ENCODE measurements around the gene SLC6A18. TPM values are rescaled to one million over a fixed set of nuclear protein-coding genes. Genes with fewer than 3 reads are reported as not detected.

SLC6A18 gene
- polyA plus RNA-seq, 1 donor (not counting 4 experiments of a cell fraction or from before 2014, with no cell fraction given): not detected

GRCh38 chr5:1295650-1296037 is 70.5 kb downstream of the SLC6A18 start:
- H3K27me3 ChIP-seq (ENCODE audit: control insufficient read depth, extremely low read depth, insufficient read depth, low read length): peaks cover 32% of the 10 kb centered on the region
- dilution Hi-C loops (cut with MboI; ENCODE audit: extremely low pct_ligation_motif_present, low sequenced_read_pairs): no loop called here
- no peak overlapping the region for H2AFZ ChIP-seq (ENCODE audit: control insufficient read depth, low read length)
- H3K9me3 ChIP-seq (ENCODE audit: control insufficient read depth, low read depth, low read length): peaks cover 3% of the 10 kb centered on the region
- H3K36me3 ChIP-seq (ENCODE audit: control insufficient read depth in 2 of 2, extremely low read depth in 1 of 2, insufficient read depth in 2 of 2, low read length in 2 of 2): no peaks in the 10 kb centered on the region
- no peak for DNase-seq (ENCODE audit: low read depth, low spot score)
- H3K27ac ChIP-seq (ENCODE audit: control insufficient read depth, insufficient read depth, low read length): no peak overlapping the region
- FAIRE-seq: no peak
- H3K4me3 ChIP-seq (ENCODE audit: control insufficient read depth in 2 of 3, extremely low read depth in 1 of 3, insufficient read depth in 2 of 3, low read depth in 1 of 3, low read length in 3 of 3): no peak overlapping the region
- no peak overlapping the region for H3K9ac ChIP-seq (ENCODE audit: control insufficient read depth, extremely low read depth, insufficient read depth, low read length)
- no peak overlapping the region for H3K4me2 ChIP-seq (ENCODE audit: control insufficient read depth, extremely low read depth, insufficient read depth, low read depth, low read length)
- H4K20me1 ChIP-seq (ENCODE audit: control insufficient read depth, extremely low read depth, insufficient read depth, low read length): no peaks in the 10 kb centered on the region
- TF ChIP-seq, protein P1, sequence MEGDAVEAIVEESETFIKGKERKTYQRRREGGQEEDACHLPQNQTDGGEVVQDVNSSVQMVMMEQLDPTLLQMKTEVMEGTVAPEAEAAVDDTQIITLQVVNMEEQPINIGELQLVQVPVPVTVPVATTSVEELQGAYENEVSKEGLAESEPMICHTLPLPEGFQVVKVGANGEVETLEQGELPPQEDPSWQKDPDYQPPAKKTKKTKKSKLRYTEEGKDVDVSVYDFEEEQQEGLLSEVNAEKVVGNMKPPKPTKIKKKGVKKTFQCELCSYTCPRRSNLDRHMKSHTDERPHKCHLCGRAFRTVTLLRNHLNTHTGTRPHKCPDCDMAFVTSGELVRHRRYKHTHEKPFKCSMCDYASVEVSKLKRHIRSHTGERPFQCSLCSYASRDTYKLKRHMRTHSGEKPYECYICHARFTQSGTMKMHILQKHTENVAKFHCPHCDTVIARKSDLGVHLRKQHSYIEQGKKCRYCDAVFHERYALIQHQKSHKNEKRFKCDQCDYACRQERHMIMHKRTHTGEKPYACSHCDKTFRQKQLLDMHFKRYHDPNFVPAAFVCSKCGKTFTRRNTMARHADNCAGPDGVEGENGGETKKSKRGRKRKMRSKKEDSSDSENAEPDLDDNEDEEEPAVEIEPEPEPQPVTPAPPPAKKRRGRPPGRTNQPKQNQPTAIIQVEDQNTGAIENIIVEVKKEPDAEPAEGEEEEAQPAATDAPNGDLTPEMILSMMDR (optimal IDR thresholded peaks at IDR 0.05 in 1 of 3, IDR thresholded peaks at IDR 0.05 in 1 of 3, conservative IDR thresholded peaks at IDR 0.05 in 1 of 3; ENCODE audit: extremely low read depth in 1 of 3, insufficient read depth in 2 of 3, low read length in 3 of 3): no peak
- no peak for TF ChIP-seq EZH2 (IDR thresholded peaks at IDR 0.05; ENCODE audit: low read length)
- H3K4me1 ChIP-seq (ENCODE audit: control insufficient read depth, extremely low read depth, insufficient read depth, low read length): no peaks in the 10 kb centered on the region
- no peaks in the 10 kb centered on the region for H3K79me2 ChIP-seq (ENCODE audit: control insufficient read depth, insufficient read depth, low read length)
- no peaks in the 10 kb centered on the region for H3K9me1 ChIP-seq (ENCODE audit: control insufficient read depth, extremely low read depth, insufficient read depth, low read length)

Other genes starting within 250 kb of the SLC6A18 start
- 0.13 TPM in 1 of 3 replicates, not detected in the others for gene NKD2, start 216.6 kb upstream of the SLC6A18 start, polyA plus RNA-seq
- 1.5 to 2.4 TPM (median 2.3 TPM) in 3 replicates for gene SLC12A7, start 113.3 kb upstream of the SLC6A18 start, polyA plus RNA-seq
- gene SLC6A19, start 23.8 kb upstream of the SLC6A18 start, polyA plus RNA-seq: not detected in 3 replicates
- gene TERT, start 69.7 kb downstream of the SLC6A18 start, polyA plus RNA-seq: not detected in 3 replicates
- gene CLPTM1L, start 119.7 kb downstream of the SLC6A18 start, polyA plus RNA-seq: 142 to 158 TPM (median 146 TPM) in 3 replicates
- gene SLC6A3, start 220.1 kb downstream of the SLC6A18 start, polyA plus RNA-seq: 0.03 TPM in 1 of 3 replicates, not detected in the others